ENCODE data around the gene SLC35F3. TPM values are rescaled to one million over a fixed set of nuclear protein-coding genes. Genes with fewer than 3 reads are reported as not detected.

SLC35F3 gene
- total and polyA plus RNA-seq, 4 donors: 0.01 to 0.37 (median 0.08) TPM; not detected in 1

- 55% methylated on average over 3 of the region's 3 CpGs for WGBS
- no peak overlapping the region for H3K9ac ChIP-seq (ENCODE audit: low read depth in 1 of 2, low read length in 2 of 2)
- H3K27ac ChIP-seq (ENCODE audit: low read depth in 1 of 2, low read length in 2 of 2): no peak overlapping the region
- no peaks in the 10 kb centered on the region for H3K36me3 ChIP-seq (ENCODE audit: control insufficient read depth in 4 of 4, insufficient read depth in 3 of 4, low read depth in 1 of 4, low read length in 3 of 4)
- peaks cover 0 to 4% (median 0%) of the 10 kb centered on the region in 4 donors for H3K27me3 ChIP-seq (ENCODE audit: control insufficient read depth in 4 of 4, insufficient read depth in 4 of 4, low read length in 3 of 4)
- H3K4me3 ChIP-seq (ENCODE audit: low read depth in 1 of 3, low read length in 3 of 3): no peak overlapping the region
- TF ChIP-seq ATF3 (IDR thresholded peaks at IDR 0.05) (no peak), FOXA1 (IDR thresholded peaks at IDR 0.05) (no peak), HNF4A (conservative IDR thresholded peaks at IDR 0.05) (no peak), GABPA (IDR thresholded peaks at IDR 0.05 in 1 of 2, conservative IDR thresholded peaks at IDR 0.05 in 1 of 2) (no peak), YY1 (IDR thresholded peaks at IDR 0.05) (no peak), ZBTB33 (IDR thresholded peaks at IDR 0.05) (no peak), SP1 (IDR thresholded peaks at IDR 0.05) (no peak), CTCF (IDR thresholded peaks at IDR 0.05; ENCODE audit: low read depth, low read length, missing input control) (no peak), HNF4G (IDR thresholded peaks at IDR 0.05) (no peak), EGR1 (IDR thresholded peaks at IDR 0.05; ENCODE audit: low read depth in 2 of 2) (no peak), MAX (IDR thresholded peaks at IDR 0.05) (no peak), NR2F2 (IDR thresholded peaks at IDR 0.05) (no peak), TAF1 (conservative IDR thresholded peaks at IDR 0.05) (no peak), RAD21 (IDR thresholded peaks at IDR 0.05) (no peak)
- no peak for DNase-seq (ENCODE audit: low spot score)
- H3K4me1 ChIP-seq (ENCODE audit: control insufficient read depth in 4 of 4, insufficient read depth in 4 of 4, low read length in 3 of 4): no peaks in the 10 kb centered on the region
- no peaks in the 10 kb centered on the region for H3K9me3 ChIP-seq (ENCODE audit: control insufficient read depth in 4 of 4, low read length in 3 of 4)
Observed at GRCh38 chr1:234243521-234244260, 339.2 kb downstream of the SLC35F3 start.

- Histone ChIP-seq H3K9me3 (ENCODE audit: control insufficient read depth in 4 of 4, low read length in 3 of 4) (no peaks in the 10 kb centered on the region), H3K4me3 (ENCODE audit: low read depth in 1 of 3, low read length in 3 of 3) (no peak overlapping the region), H3K27me3 (ENCODE audit: control insufficient read depth in 4 of 4, insufficient read depth in 4 of 4, low read length in 3 of 4) (peaks cover 0 to 4% (median 0%) of the 10 kb centered on the region in 4 donors), H3K27ac (ENCODE audit: low read depth in 1 of 2, low read length in 2 of 2) (no peak overlapping the region), H3K36me3 (ENCODE audit: control insufficient read depth in 4 of 4, insufficient read depth in 3 of 4, low read depth in 1 of 4, low read length in 3 of 4) (no peaks in the 10 kb centered on the region), H3K4me1 (ENCODE audit: control insufficient read depth in 4 of 4, insufficient read depth in 4 of 4, low read length in 3 of 4) (no peaks in the 10 kb centered on the region), H3K9ac (ENCODE audit: low read depth in 1 of 2, low read length in 2 of 2) (no peak overlapping the region)
- no peak for DNase-seq (ENCODE audit: low spot score)
- no peak for TF ChIP-seq JUND (IDR thresholded peaks at IDR 0.05)
Observed at GRCh38 chr1:234244482-234244881, 340.0 kb downstream of the SLC35F3 start.
